Left lung (tissue), 10 donors: ENCODE results near the gene OTX1. TPM values are rescaled to one million over a fixed set of nuclear protein-coding genes. Genes with fewer than 3 reads are reported as not detected.

Experiments
- ATAC-seq: fragments of 200-7000 bp; cut with Tn5 transposase; one replicate; pipeline ENCODE4 v1.9.1; 2020; ENCODE audit warnings: moderate library complexity
- DNase-seq, 4 donors: peaks; one replicate each; pipeline ENCODE4 v3.0.0-alpha.2; 2013 to 2020
- H3K27ac ChIP-seq, 2 donors: fragments of 200-600 bp; sonication (generic) in 1 of 2; one replicate each; pipeline versions ENCODE4 v1.5.0 to v1.8.0; 2020 to 2021
- H3K27me3 ChIP-seq, 2 donors: fragments of 200-600 bp; sonication (generic) in 1 of 2; one replicate each; pipeline versions ENCODE4 v1.5.0 to v1.8.0; 2020 to 2021
- H3K36me3 ChIP-seq, 2 donors: fragments of 200-600 bp; sonication (generic) in 1 of 2; one replicate each; pipeline versions ENCODE4 v1.5.0 to v1.8.0; 2020 to 2021
- H3K4me1 ChIP-seq, 2 donors: fragments of 200-600 bp; one replicate each; pipeline ENCODE4 v1.8.0; 2021
- H3K4me3 ChIP-seq, 2 donors: fragments of 200-600 bp; sonication (generic) in 1 of 2; one replicate each; pipeline versions ENCODE4 v1.5.0 to v1.8.0; 2020 to 2021; ENCODE audit warnings: mild to moderate bottlenecking in 1 of 2
- H3K9me3 ChIP-seq, 2 donors: fragments of 200-600 bp; sonication (generic) in 1 of 2; one replicate each; pipeline versions ENCODE4 v1.5.0 to v1.8.0; 2020 to 2021
- CTCF ChIP-seq, 2 donors: fragments of 200-600 bp; sonication (generic) in 1 of 2; IDR thresholded peaks; one replicate each; pipeline versions ENCODE4 v1.5.0 to v1.8.0; 2021; ENCODE audit warnings: antibody characterized with exemption in 2 of 2
- intact Hi-C, 2 donors: fragments of 100-400 bp; cut with DNase I; formaldehyde crosslinking; loops; one replicate each; pipeline versions ENCODE4 v1.11.2 to v1.14.2; 2022
- polyA plus RNA-seq, 6 donors: library from polyadenylated mRNA; unstranded; fragments of 120-200 nt; gene quantifications; one replicate each; pipeline ENCODE4 v1.2.1, GENCODE V29; 2013; ENCODE audit not compliant: insufficient read length in 6 of 6
- total RNA-seq, 2 donors: library from RNA; stranded (reverse); fragmentation: NEBNext Ultra II Directional; extraction: Animal tissue kit (Norgen Biotek cat#: 25700); gene quantifications; one replicate each; pipeline ENCODE4 v1.2.1, GENCODE V29; 2021
- donor health status: DM: no; HTN: yes; CAD: no.
- donor health status: DM: no; HTN: no; CAD: no.

Gene OTX1
- total and polyA plus RNA-seq, 8 donors: 0.04 to 0.55 (median 0.14) TPM; not detected in 1

- intact Hi-C loops: no loop called here
- DNase-seq (no peak), ATAC-seq (peak; percentile 27)
- no peaks in the 10 kb centered on the region for H3K36me3 ChIP-seq
- TF ChIP-seq CTCF (IDR thresholded peaks at IDR 0.05): no peak
- H3K9me3 ChIP-seq: no peaks in the 10 kb centered on the region
- H3K27ac ChIP-seq: no peak overlapping the region
- H3K27me3 ChIP-seq: no peaks in the 10 kb centered on the region
- H3K4me3 ChIP-seq: no peak overlapping the region
- no peaks in the 10 kb centered on the region for H3K4me1 ChIP-seq
Measured at GRCh38 chr2:63023444-63023843, 27.2 kb upstream of the OTX1 start.

DNA sequence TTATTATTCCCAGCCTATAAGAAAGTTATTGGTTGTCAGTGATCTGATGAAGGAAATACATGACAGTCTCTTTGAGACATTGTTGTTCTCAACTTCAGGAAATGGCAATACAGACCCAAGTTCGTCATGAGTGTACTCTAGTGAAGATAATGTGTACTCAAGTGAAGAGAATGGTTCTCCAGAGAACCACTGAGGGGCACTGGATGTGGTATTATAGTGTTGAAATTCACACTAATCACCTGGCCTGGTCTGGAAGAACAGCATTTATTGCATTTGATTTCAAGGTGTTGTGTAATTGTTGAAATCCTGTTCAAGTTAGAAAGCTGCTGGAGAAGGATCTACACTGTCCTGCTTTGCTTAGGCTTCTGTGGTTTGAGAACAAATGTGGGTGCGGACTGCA, 23.4 kb upstream of the OTX1 start:
- no peaks in the 10 kb centered on the region for H3K9me3 ChIP-seq
- ATAC-seq: peak; percentile 75
- intact Hi-C loops: no loop called here

GRCh38 chr2:63029058-63029457, 21.6 kb upstream of the OTX1 start:
- Histone ChIP-seq H3K4me3 (no peak overlapping the region), H3K27ac (no peak overlapping the region), H3K9me3 (no peaks in the 10 kb centered on the region), H3K4me1 (no peaks in the 10 kb centered on the region), H3K36me3 (no peaks in the 10 kb centered on the region), H3K27me3 (no peaks in the 10 kb centered on the region)
- DNase-seq (no peak), ATAC-seq (no peak)
- TF ChIP-seq CTCF (IDR thresholded peaks at IDR 0.05): no peak
- intact Hi-C loops: no loop called here

More for the DNA sequence above, 23.4 kb upstream of the OTX1 start:
- DNase-seq: no peak
- no peaks in the 10 kb centered on the region for H3K36me3 ChIP-seq
- no peak for TF ChIP-seq CTCF (IDR thresholded peaks at IDR 0.05)
- H3K27ac ChIP-seq: no peak overlapping the region
- no peaks in the 10 kb centered on the region for H3K27me3 ChIP-seq
- H3K4me1 ChIP-seq: no peaks in the 10 kb centered on the region
- H3K4me3 ChIP-seq: no peak overlapping the region

- H3K27me3 ChIP-seq: no peaks in the 10 kb centered on the region
- H3K9me3 ChIP-seq: no peaks in the 10 kb centered on the region
- ATAC-seq (no peak), DNase-seq (no peak)
- no peak for TF ChIP-seq CTCF (IDR thresholded peaks at IDR 0.05)
- H3K27ac ChIP-seq: no peak overlapping the region
- H3K4me1 ChIP-seq: no peaks in the 10 kb centered on the region
- no peak overlapping the region for H3K4me3 ChIP-seq
- no peaks in the 10 kb centered on the region for H3K36me3 ChIP-seq
- intact Hi-C loops: no loop called here
Measured at GRCh38 chr2:63034526-63034925, 16.1 kb upstream of the OTX1 start.

DNA sequence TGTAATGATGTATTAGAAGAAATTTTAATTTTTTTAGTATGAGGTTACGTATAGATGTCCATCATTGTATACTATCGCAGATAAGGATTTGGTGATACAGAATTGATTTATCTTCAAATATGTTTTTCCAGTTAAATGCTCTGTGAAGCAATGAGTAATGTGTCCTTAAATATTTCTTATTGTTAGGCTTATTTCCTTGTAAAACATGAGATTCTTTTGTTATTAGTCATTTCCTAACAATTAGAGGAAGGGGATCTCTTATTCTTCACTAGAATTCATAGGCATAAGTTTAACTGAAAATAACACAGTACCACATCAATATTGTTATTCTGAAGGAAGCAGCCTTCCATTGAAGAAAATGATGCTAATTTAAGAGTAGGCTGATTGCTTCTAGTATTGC, 15.5 kb upstream of the OTX1 start:
- no peak for TF ChIP-seq CTCF (IDR thresholded peaks at IDR 0.05)
- no peak overlapping the region for H3K4me3 ChIP-seq
- intact Hi-C loops: no loop called here
- H3K27me3 ChIP-seq: no peaks in the 10 kb centered on the region
- no peaks in the 10 kb centered on the region for H3K4me1 ChIP-seq
- H3K27ac ChIP-seq: no peak overlapping the region
- H3K9me3 ChIP-seq: no peaks in the 10 kb centered on the region
- no peak for DNase-seq
- H3K36me3 ChIP-seq: no peaks in the 10 kb centered on the region
- ATAC-seq: no peak
